Body of pancreas (tissue), 4 donors: ENCODE measurements around the gene MVD. TPM values are rescaled to one million over a fixed set of nuclear protein-coding genes. Genes with fewer than 3 reads are reported as not detected.

ENCODE experiments used
- ATAC-seq: fragments of 150-250 bp; one replicate; pipeline ENCODE4 v1.9.1; 2016
- DNase-seq, 4 donors: peaks; one replicate each; pipeline ENCODE4 v3.0.0-alpha.2; 2019
- H3K27ac ChIP-seq, 4 donors: fragments of 200-600 bp; sonication (generic); 1 replicate in 3 of 4; 2 replicates in 1 of 4; pipeline versions ENCODE4 v1.5.1 to v1.6.1; 2016 to 2019; ENCODE audit warnings: mild to moderate bottlenecking in 1 of 4, mixed read lengths in 1 of 4, moderate library complexity in 1 of 4
- H3K27me3 ChIP-seq, 2 donors: fragments of 200-600 bp; sonication (generic); one replicate each; pipeline ENCODE4 v1.6.0; 2016; ENCODE audit warnings: mild to moderate bottlenecking in 1 of 2
- H3K36me3 ChIP-seq, 2 donors: fragments of 200-600 bp; sonication (generic); replicated peaks in 1 of 2; 2 replicates each; pipeline ENCODE4 v1.5.1; 2016; ENCODE audit warnings: low read depth in 2 of 2; ENCODE audit not compliant: insufficient read depth in 1 of 2
- H3K4me1 ChIP-seq: fragments of 200-600 bp; sonication (generic); one replicate; pipeline ENCODE4 v1.6.0; 2016
- H3K4me3 ChIP-seq, 2 donors: fragments of 200-600 bp; sonication (generic); 1 replicate in 1 of 2; 2 replicates in 1 of 2; pipeline ENCODE4 v1.5.1; 2016 to 2019
- H3K9me3 ChIP-seq, 3 donors: fragments of 200-600 bp; sonication (generic); 1 replicate in 2 of 3; 2 replicates in 1 of 3; pipeline ENCODE4 v1.5.1; 2016
- CTCF ChIP-seq, 7 experiments: fragments of 450-650 bp in 4 of 7; fragments of 200-600 bp in 3 of 7; sonication (generic) in 3 of 7; IDR thresholded peaks; one replicate each; pipeline ENCODE4 v1.5.1; 2016 to 2019; ENCODE audit warnings: antibody characterized with exemption in 7 of 7
- POLR2A ChIP-seq, 3 donors: fragments of 450-650 bp; IDR thresholded peaks; one replicate each; pipeline ENCODE4 v1.6.1; 2016; ENCODE audit warnings: antibody characterized with exemption in 3 of 3, mild to moderate bottlenecking in 2 of 3
- WGBS, 2 donors: methylation state at CpG; one replicate each; pipeline ENCODE4 v1.1.5; 2017; 5-methylcytosine and 5-hydroxymethylcytosine counted together
- intact Hi-C: fragments of 100-400 bp; cut with DNase I; formaldehyde crosslinking; loops from one replicate; pipeline ENCODE4 v1.15.1; 2023
- total RNA-seq, 2 donors: library from RNA; depleted of rRNA; stranded (reverse); fragments of >200 nt; gene quantifications; one replicate each; pipeline ENCODE4 v1.1.0, GENCODE V29; 2016

The MVD gene
- total RNA-seq, 2 donors from 2014 or later = 16.9 to 28.7 TPM

- 24 to 46% methylated on average over 20 to 37 of the region's 37 CpGs for WGBS, 2 donors
- H3K27ac ChIP-seq = peak overlapping the region; percentile 65 to 86 (median 70)
- H3K36me3 ChIP-seq = no peaks in the 10 kb centered on the region
- ATAC-seq (peak; percentile 41), DNase-seq (peak; percentile 40 to 57 (median 46))
- intact Hi-C loops = no loop called here
- H3K4me3 ChIP-seq = peak overlapping the region; percentile 30 to 38
- no peaks in the 10 kb centered on the region for H3K27me3 ChIP-seq
- no peak for TF ChIP-seq CTCF (IDR thresholded peaks at IDR 0.05)
- TF ChIP-seq POLR2A (IDR thresholded peaks at IDR 0.05) = no peak
- H3K9me3 ChIP-seq = no peaks in the 10 kb centered on the region
- H3K4me1 ChIP-seq = peaks cover 31% of the 10 kb centered on the region
Observed at GRCh38 chr16:88649924-88650748, 12.8 kb downstream of the MVD start.

- intact Hi-C loops = no loop called here
- Histone ChIP-seq H3K27me3 (no peaks in the 10 kb centered on the region), H3K4me3 (no peak overlapping the region), H3K9me3 (no peaks in the 10 kb centered on the region), H3K4me1 (peaks cover 31% of the 10 kb centered on the region), H3K27ac (peak overlapping the region; percentile 65 to 86 (median 70)), H3K36me3 (no peaks in the 10 kb centered on the region)
- TF ChIP-seq CTCF (IDR thresholded peaks at IDR 0.05) (no peak), POLR2A (IDR thresholded peaks at IDR 0.05) (no peak)
- ATAC-seq = peak; percentile 15
- DNase-seq = peak in 2 of 4 donors; percentile 58 to 64
- 43 to 49% methylated on average over 10 to 20 of the region's 20 CpGs for WGBS, 2 donors
Observed at GRCh38 chr16:88649195-88649923, 13.5 kb downstream of the MVD start.

GRCh38 chr16:88647178-88648070 is 15.5 kb downstream of the MVD start:
- Histone ChIP-seq H3K27ac (no peak overlapping the region), H3K36me3 (no peaks in the 10 kb centered on the region), H3K4me3 (no peak overlapping the region), H3K9me3 (no peaks in the 10 kb centered on the region), H3K4me1 (peaks cover 31% of the 10 kb centered on the region), H3K27me3 (no peaks in the 10 kb centered on the region)
- DNase-seq (no peak), ATAC-seq (no peak)
- 87 to 93% methylated on average over 6 to 21 of the region's 22 CpGs for WGBS, 2 donors
- intact Hi-C loops = no loop called here
- no peak for TF ChIP-seq CTCF (IDR thresholded peaks at IDR 0.05)
- TF ChIP-seq POLR2A (IDR thresholded peaks at IDR 0.05) = no peak

GRCh38 chr16:88646345-88647034 is 16.4 kb downstream of the MVD start:
- peaks cover 24% of the 10 kb centered on the region for H3K4me1 ChIP-seq
- H3K27me3 ChIP-seq = no peaks in the 10 kb centered on the region
- TF ChIP-seq CTCF (IDR thresholded peaks at IDR 0.05) (no peak), POLR2A (IDR thresholded peaks at IDR 0.05) (no peak)
- no peak overlapping the region for H3K4me3 ChIP-seq
- no peaks in the 10 kb centered on the region for H3K36me3 ChIP-seq
- H3K27ac ChIP-seq = no peak overlapping the region
- intact Hi-C loops = no loop called here
- H3K9me3 ChIP-seq = no peaks in the 10 kb centered on the region
- ATAC-seq = no peak
- WGBS, 2 donors = 90% methylated on average over 12 to 28 of the region's 28 CpGs
- DNase-seq = no peak
